Parathyroid adenoma (tissue), 2 donors: Measurements from ENCODE around the gene DCTN4.
A peak's percentile ranks its signal among the peaks of the same experiment; 100 is the strongest.

Experiments
- H2AFZ ChIP-seq: fragments of 300-600 bp; sonication (generic); one replicate; pipeline ENCODE4 v1.7.0; 2017; ENCODE audit warnings: antibody characterized with exemption, mild to moderate bottlenecking
- H3K27ac ChIP-seq: fragments of 300-600 bp; sonication (generic); one replicate; pipeline ENCODE4 v1.7.0; 2017
- H3K27me3 ChIP-seq: fragments of 300-600 bp; sonication (generic); one replicate; pipeline ENCODE4 v1.7.0; 2017; ENCODE audit warnings: low read length; ENCODE audit not compliant: control insufficient read depth, insufficient read depth
- H3K36me3 ChIP-seq: fragments of 300-600 bp; sonication (generic); one replicate; pipeline ENCODE4 v1.7.0; 2017; ENCODE audit warnings: low read length; ENCODE audit not compliant: control insufficient read depth, insufficient read depth
- H3K4me1 ChIP-seq: fragments of 300-600 bp; sonication (generic); one replicate; pipeline ENCODE4 v1.7.0; 2017; ENCODE audit warnings: control low read depth
- H3K4me2 ChIP-seq: fragments of 300-600 bp; sonication (generic); one replicate; pipeline ENCODE4 v1.7.0; 2017; ENCODE audit warnings: low read length
- H3K4me3 ChIP-seq: fragments of 300-600 bp; sonication (generic); one replicate; pipeline ENCODE4 v1.7.0; 2017; ENCODE audit warnings: low read depth, low read length
- H3K79me2 ChIP-seq: fragments of 300-600 bp; sonication (generic); one replicate; pipeline ENCODE4 v1.7.0; 2017; ENCODE audit warnings: control low read depth
- H3K9ac ChIP-seq: fragments of 300-600 bp; sonication (generic); one replicate; pipeline ENCODE4 v1.7.0; 2017; ENCODE audit warnings: mild to moderate bottlenecking
- H3K9me3 ChIP-seq: fragments of 300-600 bp; sonication (generic); one replicate; pipeline ENCODE4 v1.7.0; 2017; ENCODE audit warnings: low read length; ENCODE audit not compliant: control insufficient read depth
- CTCF ChIP-seq: fragments of 300-600 bp; sonication (generic); IDR thresholded peaks from one replicate; pipeline ENCODE4 v1.7.0; 2017; ENCODE audit warnings: antibody characterized with exemption, mild to moderate bottlenecking
- donor health status: primary hyperparathyroidism.

Gene DCTN4

GRCh38 chr5:150788977-150789376, 30.2 kb upstream of the DCTN4 start:
- no peak overlapping the region for H3K27ac ChIP-seq
- H3K79me2 ChIP-seq, result peaks cover 28% of the 10 kb centered on the region
- H3K9me3 ChIP-seq, result no peaks in the 10 kb centered on the region
- no peaks in the 10 kb centered on the region for H3K36me3 ChIP-seq
- H3K4me1 ChIP-seq, result no peaks in the 10 kb centered on the region
- H3K4me2 ChIP-seq, result no peak overlapping the region
- H3K9ac ChIP-seq, result no peak overlapping the region
- TF ChIP-seq CTCF, result no peak
- no peak overlapping the region for H2AFZ ChIP-seq
- no peak overlapping the region for H3K4me3 ChIP-seq
- H3K27me3 ChIP-seq, result no peaks in the 10 kb centered on the region

GRCh38 chr5:150787656-150788055, 28.8 kb upstream of the DCTN4 start:
- no peaks in the 10 kb centered on the region for H3K36me3 ChIP-seq
- peaks cover 29% of the 10 kb centered on the region for H3K79me2 ChIP-seq
- no peak overlapping the region for H3K4me2 ChIP-seq
- H3K27ac ChIP-seq, result no peak overlapping the region
- H3K9ac ChIP-seq, result no peak overlapping the region
- no peak overlapping the region for H3K4me3 ChIP-seq
- no peak overlapping the region for H2AFZ ChIP-seq
- H3K27me3 ChIP-seq, result no peaks in the 10 kb centered on the region
- peaks cover 9% of the 10 kb centered on the region for H3K4me1 ChIP-seq
- no peak for TF ChIP-seq CTCF
- H3K9me3 ChIP-seq, result no peaks in the 10 kb centered on the region

GRCh38 chr5:150786876-150787275, 28.1 kb upstream of the DCTN4 start:
- Histone ChIP-seq H3K9me3 (no peaks in the 10 kb centered on the region), H3K27ac (no peak overlapping the region), H3K4me3 (no peak overlapping the region), H3K79me2 (peaks cover 29% of the 10 kb centered on the region), H3K36me3 (no peaks in the 10 kb centered on the region), H3K4me2 (no peak overlapping the region), H3K4me1 (peaks cover 15% of the 10 kb centered on the region), H2AFZ (no peak overlapping the region), H3K9ac (no peak overlapping the region), H3K27me3 (no peaks in the 10 kb centered on the region)
- TF ChIP-seq CTCF, result no peak

- Histone ChIP-seq H3K36me3 (no peaks in the 10 kb centered on the region), H3K4me2 (no peak overlapping the region), H3K79me2 (peaks cover 29% of the 10 kb centered on the region), H3K9ac (no peak overlapping the region), H3K27ac (no peak overlapping the region), H3K9me3 (no peaks in the 10 kb centered on the region), H3K4me1 (peaks cover 16% of the 10 kb centered on the region), H3K4me3 (no peak overlapping the region), H2AFZ (no peak overlapping the region), H3K27me3 (no peaks in the 10 kb centered on the region)
- no peak for TF ChIP-seq CTCF
These were observed 27.1 kb upstream of the DCTN4 start for GRCh38 chr5:150785950-150786349.

- Histone ChIP-seq H3K9ac (no peak overlapping the region), H3K4me1 (peaks cover 16% of the 10 kb centered on the region), H3K36me3 (no peaks in the 10 kb centered on the region), H3K79me2 (peaks cover 22% of the 10 kb centered on the region), H3K27ac (peak overlapping the region; percentile 71), H2AFZ (peak overlapping the region; percentile 10), H3K4me3 (no peak overlapping the region), H3K4me2 (peak overlapping the region; percentile 0), H3K27me3 (no peaks in the 10 kb centered on the region), H3K9me3 (no peaks in the 10 kb centered on the region)
- TF ChIP-seq CTCF, result no peak
These were observed 24.7 kb upstream of the DCTN4 start for GRCh38 chr5:150783422-150783928.
